Gastrocnemius medialis (tissue), 4 donors: Measurements from ENCODE around the gene SUPT20H.

Source experiments
- POLR2A ChIP-seq, 2 donors: fragments of 450-650 bp; IDR thresholded peaks; one replicate each; pipeline ENCODE4 v1.6.1; 2017; ENCODE audit warnings: antibody characterized with exemption in 2 of 2, mild to moderate bottlenecking in 2 of 2, moderate library complexity in 2 of 2
- TF ChIP-seq, protein P1 (sequence below), 5 experiments: fragments of 450-650 bp in 3 of 5; fragments of 200-600 bp in 2 of 5; sonication (generic) in 2 of 5; IDR thresholded peaks in 4 of 5; conservative IDR thresholded peaks in 1 of 5; 1 replicate in 4 of 5; 2 replicates in 1 of 5; pipeline ENCODE4 v1.5.1; 2016 to 2019; ENCODE audit warnings: antibody characterized with exemption in 5 of 5, mild to moderate bottlenecking in 3 of 5, moderate library complexity in 3 of 5

DNA sequence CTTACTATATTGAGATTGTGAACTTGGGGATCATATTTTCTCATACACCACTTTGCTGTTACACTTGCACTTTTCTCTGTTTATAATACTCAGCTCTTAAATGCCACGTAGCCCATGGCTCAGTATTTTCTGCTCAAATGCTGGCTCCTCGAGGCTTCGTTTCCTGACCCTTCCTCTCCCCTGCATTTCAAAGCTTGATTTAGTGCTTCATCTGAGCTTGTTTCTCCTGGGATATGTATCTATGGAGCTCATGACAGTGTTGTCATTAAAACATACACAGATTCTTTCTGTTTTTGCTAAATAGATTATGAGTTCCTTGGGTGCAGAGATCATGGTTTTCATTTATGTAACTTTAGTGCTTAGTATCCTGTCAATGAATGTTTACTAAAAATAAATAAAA, 34.6 kb upstream of the SUPT20H start:
- TF ChIP-seq, protein P1, sequence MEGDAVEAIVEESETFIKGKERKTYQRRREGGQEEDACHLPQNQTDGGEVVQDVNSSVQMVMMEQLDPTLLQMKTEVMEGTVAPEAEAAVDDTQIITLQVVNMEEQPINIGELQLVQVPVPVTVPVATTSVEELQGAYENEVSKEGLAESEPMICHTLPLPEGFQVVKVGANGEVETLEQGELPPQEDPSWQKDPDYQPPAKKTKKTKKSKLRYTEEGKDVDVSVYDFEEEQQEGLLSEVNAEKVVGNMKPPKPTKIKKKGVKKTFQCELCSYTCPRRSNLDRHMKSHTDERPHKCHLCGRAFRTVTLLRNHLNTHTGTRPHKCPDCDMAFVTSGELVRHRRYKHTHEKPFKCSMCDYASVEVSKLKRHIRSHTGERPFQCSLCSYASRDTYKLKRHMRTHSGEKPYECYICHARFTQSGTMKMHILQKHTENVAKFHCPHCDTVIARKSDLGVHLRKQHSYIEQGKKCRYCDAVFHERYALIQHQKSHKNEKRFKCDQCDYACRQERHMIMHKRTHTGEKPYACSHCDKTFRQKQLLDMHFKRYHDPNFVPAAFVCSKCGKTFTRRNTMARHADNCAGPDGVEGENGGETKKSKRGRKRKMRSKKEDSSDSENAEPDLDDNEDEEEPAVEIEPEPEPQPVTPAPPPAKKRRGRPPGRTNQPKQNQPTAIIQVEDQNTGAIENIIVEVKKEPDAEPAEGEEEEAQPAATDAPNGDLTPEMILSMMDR (IDR thresholded peaks at IDR 0.05 in 4 of 5, conservative IDR thresholded peaks at IDR 0.05 in 1 of 5) = no peak
- no peak for TF ChIP-seq POLR2A (IDR thresholded peaks at IDR 0.05)
